Adipose tissue (tissue), 3 donors: ENCODE data around the gene THRAP3. TPM values are rescaled to one million over a fixed set of nuclear protein-coding genes. Genes with fewer than 3 reads are reported as not detected.

ENCODE experiments used
- H3K27ac ChIP-seq: one replicate; pipeline ENCODE4 v1.5.1; 2013; ENCODE audit warnings: low read depth, low read length
- WGBS, 3 donors: extraction: QIAGEN DNeasy Blood & Tissue Kit; methylation state at CpG; one replicate each; pipeline ENCODE4 v1.1.7; 2013; 5-methylcytosine and 5-hydroxymethylcytosine counted together
- polyA plus RNA-seq, 3 donors: library from polyadenylated mRNA; stranded (reverse); fragments of 200-250 nt; gene quantifications; one replicate each; pipeline ENCODE4 v1.2.3, GENCODE V29; 2013
- donor health status: healthy with polysubstance abuse.
- donor health status: Bipolar disorder and iron deficiency.
- donor health status: healthy.

The THRAP3 gene
- polyA plus RNA-seq, 3 donors = 19.5 to 47.6 (median 35.5) TPM

- 57 to 68% (median 67%) methylated on average over 1 of the region's 1 CpG for WGBS, 3 donors
- no peak overlapping the region for H3K27ac ChIP-seq
Observed at GRCh38 chr1:36284061-36284460, 59.8 kb downstream of the THRAP3 start.

DNA sequence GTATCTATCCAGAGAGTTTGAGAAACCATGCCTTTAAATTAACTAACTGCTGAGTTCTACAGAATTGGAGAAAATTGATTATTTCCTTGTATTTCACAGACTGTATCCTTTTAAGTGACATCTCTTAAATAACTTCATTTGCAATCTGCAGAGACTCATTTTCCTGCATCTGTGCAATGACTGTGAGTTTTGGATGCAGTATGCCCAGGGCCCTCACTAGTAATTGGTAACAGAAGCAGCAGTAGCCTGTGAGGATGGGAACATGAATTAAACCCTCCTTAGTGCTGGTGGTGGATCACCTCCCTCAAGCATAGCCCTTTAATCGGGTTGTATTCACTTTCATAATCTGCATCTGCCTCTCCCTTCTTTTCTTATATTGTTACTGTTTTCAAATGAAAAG, 60.3 kb downstream of the THRAP3 start:
- 57 to 71% (median 68%) methylated on average over 1 of the region's 1 CpG for WGBS, 3 donors
- no peak overlapping the region for H3K27ac ChIP-seq

GRCh38 chr1:36285443-36286101, 61.3 kb downstream of the THRAP3 start:
- WGBS, 3 donors = 45 to 48% (median 47%) methylated on average over 7 of the region's 7 CpGs
- H3K27ac ChIP-seq = no peak overlapping the region

DNA sequence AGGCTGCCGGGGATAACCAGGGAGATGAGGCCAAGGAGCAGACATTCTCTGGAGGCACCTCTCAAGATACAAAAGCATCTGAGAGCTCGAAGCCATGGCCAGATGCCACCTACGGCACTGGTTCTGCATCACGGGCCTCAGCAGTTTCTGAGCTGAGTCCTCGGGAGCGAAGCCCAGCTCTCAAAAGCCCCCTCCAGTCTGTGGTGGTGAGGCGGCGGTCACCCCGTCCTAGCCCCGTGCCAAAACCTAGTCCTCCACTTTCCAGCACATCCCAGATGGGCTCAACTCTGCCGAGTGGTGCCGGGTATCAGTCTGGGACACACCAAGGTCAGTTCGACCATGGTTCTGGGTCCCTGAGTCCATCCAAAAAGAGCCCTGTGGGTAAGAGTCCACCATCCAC, 62.6 kb downstream of the THRAP3 start:
- 90 to 94% (median 92%) methylated on average over 13 of the region's 13 CpGs for WGBS, 3 donors
- no peak overlapping the region for H3K27ac ChIP-seq

GRCh38 chr1:36287595-36287994, 63.4 kb downstream of the THRAP3 start:
- WGBS, 3 donors = 79 to 92% (median 82%) methylated on average over 5 of the region's 5 CpGs
- H3K27ac ChIP-seq = no peak overlapping the region

DNA sequence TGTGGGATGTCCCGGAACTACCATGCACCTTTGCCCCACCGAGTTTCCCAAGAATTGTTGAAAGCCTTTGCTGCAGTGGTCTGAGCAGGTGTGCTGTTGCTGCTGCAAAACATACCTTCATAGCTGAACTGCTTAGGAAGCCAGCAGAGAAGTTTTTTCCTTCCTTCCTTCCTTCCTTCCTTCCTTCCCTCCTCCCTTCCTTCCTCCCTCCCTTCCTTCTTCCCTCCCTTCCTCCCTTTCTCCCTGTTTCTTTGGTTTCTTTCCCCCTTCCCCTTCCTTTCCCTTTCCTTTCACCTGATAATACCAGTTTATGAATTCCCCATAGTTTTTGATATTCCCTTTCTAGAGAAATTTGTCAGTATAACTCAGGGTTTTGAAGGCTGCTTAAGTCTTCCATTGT, 71.1 kb downstream of the THRAP3 start:
- no peak overlapping the region for H3K27ac ChIP-seq
- WGBS, 3 donors = 80 to 96% (median 91%) methylated on average over 2 of the region's 2 CpGs

GRCh38 chr1:36297062-36297461, 72.8 kb downstream of the THRAP3 start:
- no peak overlapping the region for H3K27ac ChIP-seq
- WGBS, 3 donors = 69 to 91% (median 89%) methylated on average over 2 of the region's 2 CpGs

DNA sequence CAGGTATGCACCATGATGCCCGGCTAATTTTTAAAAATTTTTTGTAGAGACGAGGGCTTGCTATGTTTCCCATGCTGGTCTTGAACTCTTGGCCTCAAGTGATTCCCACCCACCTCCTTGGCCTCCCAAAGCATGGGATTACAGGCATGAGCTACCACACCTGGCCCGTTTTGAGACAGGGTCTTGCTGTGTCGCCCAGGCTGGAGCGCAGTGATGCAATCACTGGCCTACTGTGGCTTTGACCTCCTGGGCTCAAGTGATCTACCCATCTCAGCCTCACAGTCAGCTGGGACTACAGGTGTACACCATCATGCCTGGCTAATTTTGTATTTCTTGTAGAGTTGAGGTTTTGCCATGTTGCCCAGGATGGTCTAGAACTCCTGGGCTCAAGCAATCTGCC, 74.4 kb downstream of the THRAP3 start:
- no peak overlapping the region for H3K27ac ChIP-seq
- WGBS, 3 donors = 89 to 95% (median 91%) methylated on average over 5 of the region's 5 CpGs

- H3K27ac ChIP-seq = no peak overlapping the region
- WGBS, 3 donors = 65 to 92% (median 86%) methylated on average over 1 of the region's 1 CpG
Observed at GRCh38 chr1:36300526-36300925, 76.3 kb downstream of the THRAP3 start.

GRCh38 chr1:36301220-36301619, 77.0 kb downstream of the THRAP3 start:
- 63 to 77% (median 74%) methylated on average over 1 of the region's 1 CpG for WGBS, 3 donors
- no peak overlapping the region for H3K27ac ChIP-seq

DNA sequence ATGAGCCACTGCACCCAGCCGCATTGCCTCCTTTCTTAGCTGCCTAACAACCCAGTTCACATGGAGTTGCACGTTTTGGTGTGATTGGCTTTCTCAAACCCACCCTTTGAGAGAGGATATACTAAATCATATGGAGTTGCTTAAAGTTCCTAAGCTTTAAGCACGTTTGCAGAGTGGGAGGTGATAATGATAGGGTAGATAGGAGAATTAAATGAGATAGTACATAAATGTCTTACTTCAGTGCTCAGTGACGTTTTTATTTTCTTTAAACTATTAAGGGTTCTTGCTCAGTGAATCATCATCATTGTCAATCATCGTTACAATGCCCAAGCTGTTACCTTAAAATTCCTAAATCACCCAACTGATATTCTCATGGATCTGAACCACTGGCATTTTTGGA, 79.0 kb downstream of the THRAP3 start:
- WGBS, 3 donors = 69 to 80% (median 79%) methylated on average over 5 of the region's 5 CpGs

DNA sequence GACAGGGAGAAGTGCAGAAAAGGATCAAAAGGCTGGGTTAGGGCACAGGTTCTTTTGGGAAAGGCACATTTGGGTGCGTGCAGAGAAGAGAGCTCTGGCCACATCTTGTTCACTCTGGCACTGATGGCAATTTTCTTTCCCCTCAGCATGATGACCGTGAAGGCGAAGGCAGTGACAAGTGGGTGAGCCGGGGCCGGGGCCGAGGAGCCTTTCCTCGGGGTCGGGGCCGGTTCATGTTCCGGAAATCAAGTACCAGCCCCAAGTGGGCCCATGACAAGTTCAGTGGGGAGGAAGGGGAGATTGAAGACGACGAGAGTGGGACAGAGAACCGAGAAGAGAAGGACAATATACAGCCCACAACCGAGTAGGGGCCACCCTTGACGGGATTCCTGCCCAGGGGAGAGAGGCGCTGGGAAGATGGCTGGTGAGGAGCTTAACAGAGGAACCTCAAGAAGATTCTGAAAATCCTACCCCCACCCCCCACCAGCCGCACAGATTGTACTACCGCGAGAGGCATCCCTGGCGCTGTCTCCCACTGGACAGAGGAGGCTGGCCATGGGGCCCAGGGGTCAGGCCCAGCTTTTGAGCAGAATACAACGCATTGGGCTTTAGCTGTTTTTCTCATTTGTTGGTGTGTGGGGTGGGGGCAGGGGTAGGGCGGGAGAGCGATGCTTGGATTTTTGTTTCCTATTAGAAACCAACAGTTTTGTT, 79.6 kb downstream of the THRAP3 start:
- WGBS, 3 donors = 91 to 94% (median 94%) methylated on average over 23 of the region's 23 CpGs
- no peak overlapping the region for H3K27ac ChIP-seq

More for the DNA sequence above, 79.0 kb downstream of the THRAP3 start:
- H3K27ac ChIP-seq = no peak overlapping the region

GRCh38 chr1:36304521-36304920, 80.3 kb downstream of the THRAP3 start:
- WGBS, 3 donors = 49 to 82% (median 69%) methylated on average over 7 of the region's 7 CpGs
- H3K27ac ChIP-seq = no peak overlapping the region

GRCh38 chr1:36304970-36305914, 81.0 kb downstream of the THRAP3 start:
- 78 to 83% (median 82%) methylated on average over 10 of the region's 10 CpGs for WGBS, 3 donors
- no peak overlapping the region for H3K27ac ChIP-seq

DNA sequence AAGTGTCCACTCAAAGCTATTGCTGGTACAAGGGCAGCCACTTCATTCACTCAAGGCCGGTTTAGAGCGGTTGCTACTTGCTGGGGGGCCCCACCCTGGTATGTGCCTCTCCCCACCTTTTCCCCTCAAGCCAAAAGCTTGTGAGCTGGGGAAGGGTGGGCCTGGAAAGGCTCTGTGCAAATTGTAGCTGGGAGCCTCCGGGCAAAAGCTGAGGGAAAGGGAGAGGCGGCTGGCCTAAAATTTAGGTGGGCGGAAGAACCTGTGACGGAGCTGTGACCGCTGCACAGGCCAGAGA, 81.6 kb downstream of the THRAP3 start:
- 55 to 87% (median 68%) methylated on average over 3 to 7 of the region's 7 CpGs for WGBS, 3 donors
- no peak overlapping the region for H3K27ac ChIP-seq

DNA sequence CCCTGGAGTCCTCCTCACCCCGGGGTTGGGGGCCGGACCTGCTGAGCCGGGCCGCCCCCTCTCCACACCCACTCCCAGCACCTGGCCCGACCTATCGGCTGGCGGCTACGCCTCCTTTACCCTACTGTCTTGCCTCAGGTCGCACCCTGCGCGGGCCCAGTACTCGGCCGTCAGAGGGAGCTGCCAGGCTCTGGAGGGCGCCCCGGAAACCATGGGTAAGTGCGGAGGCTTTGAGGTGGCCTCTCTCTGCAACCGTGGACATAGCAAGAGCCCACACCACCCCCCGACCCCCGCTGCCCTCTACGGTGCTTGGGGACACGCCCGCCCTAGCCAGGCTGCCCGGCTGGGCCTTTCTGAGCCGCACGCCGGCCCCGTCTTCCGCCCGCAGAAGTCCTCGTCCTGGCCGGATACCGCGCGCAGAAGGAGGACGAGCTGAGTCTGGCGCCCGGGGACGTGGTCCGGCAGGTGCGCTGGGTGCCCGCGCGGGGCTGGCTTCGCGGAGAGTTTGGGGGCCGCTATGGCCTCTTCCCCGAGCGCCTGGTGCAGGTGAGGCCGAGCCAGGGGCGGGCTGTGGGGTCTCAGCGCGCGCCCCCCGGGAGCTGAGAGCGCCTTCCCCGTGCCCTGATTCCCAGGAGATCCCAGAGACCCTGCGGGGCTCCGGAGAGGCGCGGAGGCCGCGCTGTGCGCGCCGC, 82.1 kb downstream of the THRAP3 start, which contains the start of gene SH3D21:
Gene SH3D21 (plus strand): TSS at position 159 of the 692 bp plus-strand sequence. CDS start 53 bp downstream, at position 212.
- WGBS, 3 donors = 2 to 5% (median 4%) methylated on average over 46 to 65 of the region's 65 CpGs
- no peak within 1 kb of the TSS for H3K27ac ChIP-seq

GRCh38 chr1:36306902-36307456, 82.7 kb downstream of the THRAP3 start:
- 1% methylated on average over 44 to 46 of the region's 46 CpGs for WGBS, 3 donors
- H3K27ac ChIP-seq = no peak overlapping the region

DNA sequence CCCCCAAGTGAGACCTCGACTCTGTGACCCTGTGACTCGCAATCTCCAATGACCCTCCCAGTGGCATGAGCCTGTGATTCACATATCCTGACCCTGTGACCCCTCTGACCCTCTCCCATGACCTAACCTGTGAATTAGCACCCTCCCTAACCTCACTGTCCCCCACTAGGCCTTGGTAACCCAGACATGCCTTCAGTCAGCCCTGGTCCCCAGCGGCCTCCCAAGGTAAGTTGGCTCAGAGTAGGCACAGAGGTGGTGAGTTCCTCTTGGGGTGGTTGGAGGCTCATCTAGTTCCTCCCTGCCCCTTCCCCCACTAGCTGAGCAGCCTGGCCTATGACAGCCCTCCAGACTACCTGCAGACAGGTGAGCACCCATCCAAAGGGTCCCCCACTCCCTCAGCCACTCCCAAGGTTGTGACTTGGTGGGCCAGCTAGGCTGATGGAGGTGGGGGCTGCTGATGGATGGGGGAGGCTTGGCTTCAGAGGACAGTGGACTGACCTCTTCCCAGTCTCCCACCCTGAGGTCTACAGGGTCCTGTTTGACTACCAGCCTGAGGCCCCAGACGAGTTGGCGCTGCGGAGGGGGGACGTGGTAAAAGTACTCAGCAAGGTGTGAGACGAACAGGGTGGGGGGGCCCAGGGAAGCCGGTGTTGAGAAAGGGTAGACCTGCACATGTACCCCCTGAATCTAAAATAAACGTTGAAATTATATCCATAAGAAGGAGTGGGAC, 83.5 kb downstream of the THRAP3 start:
- 82 to 90% (median 85%) methylated on average over 9 to 10 of the region's 10 CpGs for WGBS, 3 donors
- H3K27ac ChIP-seq = no peak overlapping the region
